Measurements from ENCODE around the gene ABCA10. TPM values are rescaled to one million over a fixed set of nuclear protein-coding genes. Genes with fewer than 3 reads are reported as not detected.

The ABCA10 gene
- polyA plus RNA-seq, 2 donors, result 2.5 to 5.4 TPM

DNA sequence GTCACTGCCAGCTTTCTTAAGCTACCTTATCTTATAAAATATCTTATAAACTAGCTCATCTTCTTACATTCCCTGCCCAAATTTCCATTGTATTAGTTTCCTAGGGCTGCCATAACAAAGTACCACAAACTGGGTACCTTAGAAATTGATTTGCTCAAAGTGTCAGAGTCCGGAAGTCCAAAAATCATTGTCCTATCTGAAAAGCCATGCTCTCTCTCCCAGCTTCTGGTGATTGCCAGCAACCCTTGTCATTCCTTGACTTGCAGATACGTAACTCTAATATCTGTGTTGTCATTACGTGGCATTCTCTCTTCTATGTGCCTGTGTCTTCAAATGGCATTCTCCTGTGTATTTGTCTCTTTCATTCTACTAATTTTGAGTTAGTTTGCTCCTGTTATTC, 2.3 kb upstream of the ABCA10 start:
- Histone ChIP-seq H3K4me3 (ENCODE audit: low read depth in 1 of 2, low read length in 2 of 2) (no peak overlapping the region), H3K4me1 (ENCODE audit: control insufficient read depth in 2 of 2, insufficient read depth in 2 of 2, low read length in 1 of 2) (no peaks in the 10 kb centered on the region), H3K36me3 (ENCODE audit: control insufficient read depth in 2 of 2, insufficient read depth in 2 of 2, low read length in 1 of 2) (no peaks in the 10 kb centered on the region), H3K27ac (ENCODE audit: low read depth in 2 of 2, low read length in 1 of 2) (no peak overlapping the region), H3K27me3 (ENCODE audit: control insufficient read depth in 1 of 2, insufficient read depth in 2 of 2, low read length in 2 of 2) (no peaks in the 10 kb centered on the region), H3K9me3 (ENCODE audit: control insufficient read depth in 2 of 2, insufficient read depth in 1 of 2, low read depth in 1 of 2, low read length in 1 of 2) (peaks cover 0 to 4% of the 10 kb centered on the region in 2 donors)
- WGBS, 2 donors, result 96 to 99% methylated on average over 3 of the region's 3 CpGs

DNA sequence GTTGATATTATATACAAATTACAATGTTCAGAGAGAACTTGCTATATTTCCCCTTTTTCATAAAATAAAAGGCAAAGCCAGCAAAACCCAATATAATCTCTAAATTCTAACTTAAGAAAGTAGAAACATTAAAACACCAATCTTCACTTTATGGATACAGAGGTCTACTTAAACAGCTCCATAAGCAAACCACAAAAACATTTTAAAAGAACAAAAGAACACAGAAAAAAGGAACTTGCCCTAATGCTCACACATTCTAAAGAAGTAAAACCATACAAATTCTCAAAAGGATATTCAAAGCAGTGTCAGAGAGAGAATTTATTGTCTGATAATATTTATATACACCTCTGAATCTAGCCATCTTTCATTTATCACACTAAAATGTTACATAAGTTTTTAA, 606 bp downstream of the ABCA10 start:
- H3K4me3 ChIP-seq (ENCODE audit: low read depth in 1 of 2, low read length in 2 of 2), result no peak overlapping the region
- H3K9me3 ChIP-seq (ENCODE audit: control insufficient read depth in 2 of 2, insufficient read depth in 1 of 2, low read depth in 1 of 2, low read length in 1 of 2), result no peaks in the 10 kb centered on the region
- H3K27ac ChIP-seq (ENCODE audit: low read depth in 2 of 2, low read length in 1 of 2), result no peak overlapping the region
- H3K36me3 ChIP-seq (ENCODE audit: control insufficient read depth in 2 of 2, insufficient read depth in 2 of 2, low read length in 1 of 2), result no peaks in the 10 kb centered on the region
- H3K27me3 ChIP-seq (ENCODE audit: control insufficient read depth in 1 of 2, insufficient read depth in 2 of 2, low read length in 2 of 2), result no peaks in the 10 kb centered on the region
- no peaks in the 10 kb centered on the region for H3K4me1 ChIP-seq (ENCODE audit: control insufficient read depth in 2 of 2, insufficient read depth in 2 of 2, low read length in 1 of 2)

DNA sequence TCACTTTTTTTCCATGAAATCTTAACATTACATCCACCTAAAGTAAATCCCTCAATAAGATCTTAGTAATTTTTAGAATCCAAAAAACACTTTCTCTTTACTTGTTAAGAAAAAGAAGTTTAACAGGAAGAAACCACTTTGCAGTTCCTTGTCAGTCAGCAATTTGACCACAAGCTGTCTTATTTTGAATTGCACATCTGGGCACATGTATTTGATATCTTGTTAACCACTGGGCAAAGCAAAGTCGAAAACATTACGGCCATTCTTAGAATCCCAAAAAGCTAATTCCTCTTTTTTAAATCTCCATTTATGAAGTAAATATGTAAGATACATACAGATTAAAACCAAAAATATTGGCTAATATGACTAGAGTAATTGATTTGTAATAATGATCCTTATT, 1.1 kb downstream of the ABCA10 start:
- Histone ChIP-seq H3K4me1 (ENCODE audit: control insufficient read depth in 2 of 2, insufficient read depth in 2 of 2, low read length in 1 of 2) (no peaks in the 10 kb centered on the region), H3K9me3 (ENCODE audit: control insufficient read depth in 2 of 2, insufficient read depth in 1 of 2, low read depth in 1 of 2, low read length in 1 of 2) (no peaks in the 10 kb centered on the region), H3K36me3 (ENCODE audit: control insufficient read depth in 2 of 2, insufficient read depth in 2 of 2, low read length in 1 of 2) (no peaks in the 10 kb centered on the region), H3K27me3 (ENCODE audit: control insufficient read depth in 1 of 2, insufficient read depth in 2 of 2, low read length in 2 of 2) (no peaks in the 10 kb centered on the region), H3K27ac (ENCODE audit: low read depth in 2 of 2, low read length in 1 of 2) (no peak overlapping the region), H3K4me3 (ENCODE audit: low read depth in 1 of 2, low read length in 2 of 2) (no peak overlapping the region)
- 63 to 67% methylated on average over 2 of the region's 2 CpGs for WGBS, 2 donors

DNA sequence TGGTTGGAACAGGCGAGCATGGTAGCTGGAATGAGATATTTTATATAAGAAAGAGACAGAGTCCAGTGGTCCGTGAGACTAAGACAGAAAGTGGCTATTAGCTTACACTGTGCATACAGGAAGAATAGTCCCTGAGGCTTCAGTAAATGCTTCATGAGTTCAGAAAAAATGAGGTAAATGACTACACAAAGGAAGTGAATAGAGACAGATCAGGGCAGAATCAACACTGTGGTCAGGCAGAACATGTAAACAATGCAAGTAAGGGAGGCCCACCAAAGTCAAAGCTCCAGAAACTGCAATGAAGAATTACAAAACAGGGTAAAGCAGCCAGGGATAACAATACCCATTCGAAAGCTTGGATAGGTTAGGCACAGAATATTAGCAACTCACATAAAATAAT, 4.8 kb downstream of the ABCA10 start:
- H3K4me3 ChIP-seq (ENCODE audit: low read depth in 1 of 2, low read length in 2 of 2), result no peak overlapping the region
- H3K27ac ChIP-seq (ENCODE audit: low read depth in 2 of 2, low read length in 1 of 2), result no peak overlapping the region
- 84 to 92% methylated on average over 3 of the region's 3 CpGs for WGBS, 2 donors
- no peaks in the 10 kb centered on the region for H3K36me3 ChIP-seq (ENCODE audit: control insufficient read depth in 2 of 2, insufficient read depth in 2 of 2, low read length in 1 of 2)
- no peaks in the 10 kb centered on the region for H3K27me3 ChIP-seq (ENCODE audit: control insufficient read depth in 1 of 2, insufficient read depth in 2 of 2, low read length in 2 of 2)
- no peaks in the 10 kb centered on the region for H3K4me1 ChIP-seq (ENCODE audit: control insufficient read depth in 2 of 2, insufficient read depth in 2 of 2, low read length in 1 of 2)
- no peaks in the 10 kb centered on the region for H3K9me3 ChIP-seq (ENCODE audit: control insufficient read depth in 2 of 2, insufficient read depth in 1 of 2, low read depth in 1 of 2, low read length in 1 of 2)

DNA sequence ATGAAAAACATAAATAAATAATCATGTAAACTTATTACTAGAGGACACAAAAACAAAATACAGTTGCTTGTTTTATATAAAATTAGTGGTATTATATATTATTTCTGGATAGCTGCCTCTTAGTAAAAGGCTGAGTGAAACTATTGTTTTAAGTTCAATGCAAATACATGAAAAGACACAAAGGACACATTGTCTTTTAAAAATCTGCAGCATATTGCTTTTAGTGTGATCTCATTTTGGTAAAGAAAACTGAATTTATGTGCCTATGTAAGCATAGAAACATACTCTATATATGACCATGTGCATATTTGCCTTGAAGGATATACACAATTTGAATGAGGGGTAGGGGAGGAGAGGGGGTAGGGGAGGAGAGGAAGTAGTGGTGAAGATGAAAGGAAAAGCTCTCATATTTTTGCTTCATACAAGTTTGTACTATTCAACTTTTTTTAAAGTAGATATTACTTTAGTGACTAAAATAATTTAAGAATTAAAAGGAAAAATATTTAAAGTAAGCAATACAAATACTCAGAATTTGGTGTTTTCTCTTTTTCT, 5.8 kb downstream of the ABCA10 start:
- Histone ChIP-seq H3K27me3 (ENCODE audit: control insufficient read depth in 1 of 2, insufficient read depth in 2 of 2, low read length in 2 of 2) (no peaks in the 10 kb centered on the region), H3K36me3 (ENCODE audit: control insufficient read depth in 2 of 2, insufficient read depth in 2 of 2, low read length in 1 of 2) (no peaks in the 10 kb centered on the region), H3K4me3 (ENCODE audit: low read depth in 1 of 2, low read length in 2 of 2) (no peak overlapping the region), H3K9me3 (ENCODE audit: control insufficient read depth in 2 of 2, insufficient read depth in 1 of 2, low read depth in 1 of 2, low read length in 1 of 2) (no peaks in the 10 kb centered on the region), H3K27ac (ENCODE audit: low read depth in 2 of 2, low read length in 1 of 2) (no peak overlapping the region), H3K4me1 (ENCODE audit: control insufficient read depth in 2 of 2, insufficient read depth in 2 of 2, low read length in 1 of 2) (no peaks in the 10 kb centered on the region)

DNA sequence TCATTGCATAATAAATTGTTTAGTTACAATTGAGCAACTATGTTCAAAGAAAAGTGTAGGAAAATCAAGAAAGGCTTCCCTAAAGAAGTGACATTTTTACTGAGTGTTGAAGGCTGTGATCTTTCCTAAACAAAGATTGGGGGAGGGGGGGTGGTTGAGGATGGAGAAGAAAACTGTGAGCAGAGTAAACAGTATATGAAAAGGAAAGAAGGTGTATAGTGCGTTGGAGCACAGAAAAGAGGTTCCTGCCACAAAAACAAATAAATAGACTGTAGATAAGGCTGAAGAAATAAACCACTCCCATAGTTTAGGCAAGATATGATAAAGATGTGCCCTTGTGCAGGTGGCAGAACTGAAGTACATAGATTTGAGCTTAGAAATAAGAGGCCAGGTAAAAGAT, 8.5 kb downstream of the ABCA10 start:
- Histone ChIP-seq H3K27ac (ENCODE audit: low read depth in 2 of 2, low read length in 1 of 2) (no peak overlapping the region), H3K36me3 (ENCODE audit: control insufficient read depth in 2 of 2, insufficient read depth in 2 of 2, low read length in 1 of 2) (no peaks in the 10 kb centered on the region), H3K27me3 (ENCODE audit: control insufficient read depth in 1 of 2, insufficient read depth in 2 of 2, low read length in 2 of 2) (no peaks in the 10 kb centered on the region), H3K4me1 (ENCODE audit: control insufficient read depth in 2 of 2, insufficient read depth in 2 of 2, low read length in 1 of 2) (no peaks in the 10 kb centered on the region), H3K4me3 (ENCODE audit: low read depth in 1 of 2, low read length in 2 of 2) (no peak overlapping the region), H3K9me3 (ENCODE audit: control insufficient read depth in 2 of 2, insufficient read depth in 1 of 2, low read depth in 1 of 2, low read length in 1 of 2) (no peaks in the 10 kb centered on the region)
- 44 to 71% methylated on average over 1 of the region's 1 CpG for WGBS, 2 donors

DNA sequence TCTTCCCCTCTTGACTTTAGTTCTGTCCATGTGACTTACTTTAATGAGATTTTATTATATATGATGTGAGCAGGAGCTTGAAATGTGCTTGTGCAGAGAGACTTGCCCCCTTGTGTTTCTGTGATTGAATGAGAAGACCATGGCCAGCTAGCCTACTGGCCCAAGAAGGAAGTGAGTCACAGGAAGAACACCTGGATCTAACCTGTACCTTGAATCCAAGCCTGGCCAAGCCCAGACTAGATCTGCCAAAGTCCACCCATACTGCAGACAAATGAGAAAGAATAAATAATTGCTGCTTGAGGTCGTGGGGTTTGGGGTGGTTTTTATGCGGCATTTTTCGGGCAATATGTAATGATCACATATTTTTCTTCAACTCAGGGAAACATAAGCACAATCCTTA, 9.6 kb downstream of the ABCA10 start:
- 83 to 84% methylated on average over 3 of the region's 3 CpGs for WGBS, 2 donors
- Histone ChIP-seq H3K36me3 (ENCODE audit: control insufficient read depth in 2 of 2, insufficient read depth in 2 of 2, low read length in 1 of 2) (no peaks in the 10 kb centered on the region), H3K27ac (ENCODE audit: low read depth in 2 of 2, low read length in 1 of 2) (no peak overlapping the region)

DNA sequence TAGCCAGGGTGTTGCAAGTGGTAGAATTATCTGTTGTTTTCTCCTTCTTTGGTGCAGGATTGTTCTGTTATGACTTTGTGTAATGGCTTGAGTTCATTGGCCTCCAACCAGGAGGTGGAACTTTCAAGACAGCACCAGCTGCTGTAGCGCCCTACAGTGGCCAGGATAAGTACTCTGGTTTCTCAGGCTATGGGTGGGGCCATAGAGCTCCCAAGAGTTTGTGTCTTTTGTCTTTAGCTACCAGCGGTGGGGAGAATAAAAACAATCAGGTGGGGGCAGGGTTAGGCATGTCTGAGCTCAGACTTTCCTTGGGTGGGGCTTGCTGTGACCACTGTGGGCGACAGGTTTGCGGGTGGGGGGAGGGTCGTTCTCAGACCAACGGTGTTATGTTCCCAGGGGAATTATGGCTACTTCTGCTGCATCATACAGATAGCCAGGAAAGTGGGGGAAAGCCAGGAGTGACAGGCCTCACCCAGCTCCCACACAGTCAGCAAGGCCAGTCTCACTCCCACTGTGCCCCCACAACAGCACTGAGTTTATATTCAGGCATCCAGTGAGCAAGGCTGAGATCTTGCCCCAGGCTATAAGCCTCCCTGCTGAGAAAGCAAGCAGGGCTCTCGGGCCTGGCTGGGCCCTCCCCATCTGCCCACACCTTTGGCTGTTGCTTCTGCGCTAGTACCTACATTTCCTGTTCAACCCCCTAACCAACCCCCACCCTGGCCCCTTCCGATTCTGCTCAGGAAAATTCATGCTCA, 15.4 kb downstream of the ABCA10 start:
- H3K9me3 ChIP-seq (ENCODE audit: control insufficient read depth in 2 of 2, insufficient read depth in 1 of 2, low read depth in 1 of 2, low read length in 1 of 2), result no peaks in the 10 kb centered on the region
- no peak overlapping the region for H3K27ac ChIP-seq (ENCODE audit: low read depth in 2 of 2, low read length in 1 of 2)
- H3K36me3 ChIP-seq (ENCODE audit: control insufficient read depth in 2 of 2, insufficient read depth in 2 of 2, low read length in 1 of 2), result no peaks in the 10 kb centered on the region
- 89 to 90% methylated on average over 9 of the region's 9 CpGs for WGBS, 2 donors
- no peaks in the 10 kb centered on the region for H3K4me1 ChIP-seq (ENCODE audit: control insufficient read depth in 2 of 2, insufficient read depth in 2 of 2, low read length in 1 of 2)
- no peak overlapping the region for H3K4me3 ChIP-seq (ENCODE audit: low read depth in 1 of 2, low read length in 2 of 2)
- no peaks in the 10 kb centered on the region for H3K27me3 ChIP-seq (ENCODE audit: control insufficient read depth in 1 of 2, insufficient read depth in 2 of 2, low read length in 2 of 2)

More for the DNA sequence above, 9.6 kb downstream of the ABCA10 start:
- H3K4me3 ChIP-seq (ENCODE audit: low read depth in 1 of 2, low read length in 2 of 2), result no peak overlapping the region
- no peaks in the 10 kb centered on the region for H3K9me3 ChIP-seq (ENCODE audit: control insufficient read depth in 2 of 2, insufficient read depth in 1 of 2, low read depth in 1 of 2, low read length in 1 of 2)
- no peaks in the 10 kb centered on the region for H3K27me3 ChIP-seq (ENCODE audit: control insufficient read depth in 1 of 2, insufficient read depth in 2 of 2, low read length in 2 of 2)
- no peaks in the 10 kb centered on the region for H3K4me1 ChIP-seq (ENCODE audit: control insufficient read depth in 2 of 2, insufficient read depth in 2 of 2, low read length in 1 of 2)

DNA sequence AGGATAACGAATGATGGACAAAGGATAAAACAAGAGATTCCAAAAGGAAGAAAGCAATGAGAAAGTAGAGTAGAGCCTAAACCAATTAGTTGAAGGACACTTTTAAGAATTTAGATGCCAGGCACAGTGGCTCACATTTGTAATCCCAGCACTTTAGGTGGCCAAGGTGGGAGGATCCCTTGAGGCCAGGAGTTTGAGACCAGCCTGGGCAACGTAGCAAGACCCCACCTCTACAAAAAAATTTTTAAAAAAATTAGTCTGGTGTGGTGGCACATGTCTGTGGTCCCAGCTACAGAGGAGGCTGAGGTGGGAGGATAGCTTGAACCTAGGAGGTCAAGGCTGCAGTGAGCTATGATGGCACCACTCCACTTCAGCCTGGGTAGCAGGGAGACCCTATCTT, 20.0 kb downstream of the ABCA10 start:
- Histone ChIP-seq H3K9me3 (ENCODE audit: control insufficient read depth in 2 of 2, insufficient read depth in 1 of 2, low read depth in 1 of 2, low read length in 1 of 2) (no peaks in the 10 kb centered on the region), H3K36me3 (ENCODE audit: control insufficient read depth in 2 of 2, insufficient read depth in 2 of 2, low read length in 1 of 2) (no peaks in the 10 kb centered on the region), H3K27me3 (ENCODE audit: control insufficient read depth in 1 of 2, insufficient read depth in 2 of 2, low read length in 2 of 2) (no peaks in the 10 kb centered on the region), H3K27ac (ENCODE audit: low read depth in 2 of 2, low read length in 1 of 2) (no peak overlapping the region), H3K4me1 (ENCODE audit: control insufficient read depth in 2 of 2, insufficient read depth in 2 of 2, low read length in 1 of 2) (no peaks in the 10 kb centered on the region), H3K4me3 (ENCODE audit: low read depth in 1 of 2, low read length in 2 of 2) (no peak overlapping the region)
- 82% methylated on average over 2 of the region's 2 CpGs for WGBS, 2 donors

DNA sequence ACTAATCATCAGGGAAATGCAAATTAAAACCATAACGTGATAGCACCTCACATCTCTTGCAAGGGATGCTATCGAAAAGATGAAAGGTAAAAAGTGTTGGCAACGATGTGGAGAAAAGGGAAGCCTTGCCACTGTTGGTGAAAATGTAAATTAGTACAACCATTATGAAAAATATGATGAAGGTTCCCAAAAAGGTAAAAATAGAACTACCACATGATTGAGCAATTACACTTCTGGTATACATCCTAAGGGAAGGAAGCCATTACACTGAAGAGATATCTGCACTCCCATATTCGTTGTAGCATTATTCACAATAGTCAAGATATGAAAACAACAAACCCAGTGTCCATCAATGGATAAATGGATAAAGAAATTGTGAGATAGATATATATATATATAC, 21.5 kb downstream of the ABCA10 start:
- Histone ChIP-seq H3K27me3 (ENCODE audit: control insufficient read depth in 1 of 2, insufficient read depth in 2 of 2, low read length in 2 of 2) (no peaks in the 10 kb centered on the region), H3K36me3 (ENCODE audit: control insufficient read depth in 2 of 2, insufficient read depth in 2 of 2, low read length in 1 of 2) (no peaks in the 10 kb centered on the region), H3K4me1 (ENCODE audit: control insufficient read depth in 2 of 2, insufficient read depth in 2 of 2, low read length in 1 of 2) (no peaks in the 10 kb centered on the region), H3K4me3 (ENCODE audit: low read depth in 1 of 2, low read length in 2 of 2) (no peak overlapping the region), H3K27ac (ENCODE audit: low read depth in 2 of 2, low read length in 1 of 2) (no peak overlapping the region), H3K9me3 (ENCODE audit: control insufficient read depth in 2 of 2, insufficient read depth in 1 of 2, low read depth in 1 of 2, low read length in 1 of 2) (no peaks in the 10 kb centered on the region)
- WGBS, 2 donors, result 80 to 84% methylated on average over 4 of the region's 4 CpGs
